GM18520 (cell line): ENCODE measurements around the gene PSMB2.
"Not testable (repeated sequence)": the region's sequence is repeated elsewhere in the genome, so short reads cannot be mapped to it uniquely, and the experiment has no call there.

Source experiments
- ATAC-seq: cut with Tn5 transposase; IDR thresholded peaks from one replicate; pipeline ENCODE4 v1.9.1; 2021; ENCODE audit not compliant: unreplicated experiment

Gene PSMB2

DNA sequence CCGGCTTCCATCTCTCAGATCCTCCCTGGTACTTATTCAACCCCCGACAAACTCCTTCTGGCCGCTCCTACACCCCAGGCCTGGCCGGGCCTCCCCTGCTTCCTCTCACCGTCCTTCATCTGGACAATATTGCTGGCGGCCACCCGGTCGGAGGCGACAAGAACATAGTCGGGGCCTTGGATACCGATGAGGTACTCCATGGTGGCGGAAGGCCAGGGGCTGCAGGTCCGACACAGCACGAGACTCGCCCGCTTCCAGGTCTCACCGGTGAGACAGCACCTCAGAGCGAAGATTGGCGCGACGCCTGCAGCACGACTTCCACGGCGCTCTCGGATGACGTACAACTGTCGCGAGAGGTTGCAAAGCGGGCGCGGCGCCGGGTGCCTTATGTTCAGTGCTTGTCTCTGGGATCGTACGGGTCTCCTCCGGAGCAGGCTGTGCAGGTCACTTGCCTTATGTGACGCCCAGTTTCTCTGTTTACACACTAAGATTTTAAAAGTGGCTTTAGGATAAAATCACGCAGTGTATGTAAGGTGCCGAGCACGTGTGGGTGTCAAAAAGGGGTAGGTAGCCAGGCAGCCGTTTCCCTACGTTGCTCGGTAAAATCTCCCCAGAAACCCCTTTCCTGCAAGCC, at the start of gene PSMB2:
PSMB2 (minus strand) TSS at position 294 of the 634 bp plus-strand sequence; CDS start at position 200, 94 bp downstream.
- peak; percentile 72 for ATAC-seq

DNA sequence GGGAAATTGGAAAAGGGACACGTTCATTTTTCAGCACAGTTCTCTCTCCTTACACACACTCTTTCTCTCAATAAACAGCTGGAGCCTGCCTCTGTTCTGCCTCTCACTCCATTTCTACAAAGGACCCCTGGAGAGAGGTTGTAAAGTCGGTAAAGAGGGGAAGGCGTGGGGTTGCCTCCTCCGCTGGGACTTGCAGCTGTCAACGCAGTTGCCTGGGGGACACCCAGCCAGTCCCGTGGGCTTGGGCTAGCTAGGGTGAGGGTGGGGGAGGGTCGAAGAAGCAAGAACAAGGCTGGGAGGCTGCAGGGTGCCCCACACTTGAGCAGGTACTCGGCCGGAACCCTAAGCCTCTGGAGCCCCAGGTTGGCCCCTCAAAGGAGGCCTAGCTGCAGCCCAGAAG, 49.8 kb upstream of the PSMB2 start:
- ATAC-seq = no peak

DNA sequence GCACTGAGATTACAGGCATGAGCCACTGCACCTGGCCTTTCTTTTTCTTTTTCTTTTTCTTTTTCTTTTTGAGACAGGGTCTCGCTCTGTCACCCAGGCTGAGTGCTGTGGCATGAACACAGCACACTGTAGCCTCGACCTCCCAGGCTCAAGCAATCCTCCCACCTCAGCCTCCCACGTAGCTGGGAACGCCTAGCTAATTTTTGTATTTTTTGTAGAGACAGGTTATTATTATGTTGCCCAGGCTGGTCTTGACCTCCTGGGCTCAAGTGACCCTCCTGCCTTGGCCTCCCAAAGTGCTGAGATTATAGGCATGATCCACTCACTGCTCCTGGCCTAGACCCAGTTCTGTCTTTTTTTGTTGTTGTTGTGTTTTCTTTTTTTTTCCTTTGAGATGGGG, 48.8 kb upstream of the PSMB2 start:
- not testable (repeated sequence) for ATAC-seq

DNA sequence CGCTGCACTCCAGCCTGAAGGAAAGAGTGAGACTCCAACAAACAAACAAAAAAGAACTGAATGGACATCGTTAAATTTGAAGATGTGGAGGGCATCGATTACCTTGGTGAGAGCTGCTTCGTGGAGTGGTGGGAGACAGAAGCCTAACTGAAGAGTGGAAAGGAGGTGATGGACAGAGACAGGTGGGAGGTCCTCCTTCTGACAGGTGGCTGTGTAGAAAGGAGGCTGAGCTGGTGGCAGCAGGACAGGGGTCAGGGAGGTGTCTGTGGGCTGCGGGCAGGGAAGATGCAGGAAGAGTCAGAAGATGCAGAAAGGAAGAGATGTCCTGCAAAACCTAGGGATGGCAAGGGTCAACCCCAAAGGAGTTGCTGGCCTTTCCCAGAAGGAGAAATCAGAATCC, 46.8 kb upstream of the PSMB2 start:
- no peak for ATAC-seq

DNA sequence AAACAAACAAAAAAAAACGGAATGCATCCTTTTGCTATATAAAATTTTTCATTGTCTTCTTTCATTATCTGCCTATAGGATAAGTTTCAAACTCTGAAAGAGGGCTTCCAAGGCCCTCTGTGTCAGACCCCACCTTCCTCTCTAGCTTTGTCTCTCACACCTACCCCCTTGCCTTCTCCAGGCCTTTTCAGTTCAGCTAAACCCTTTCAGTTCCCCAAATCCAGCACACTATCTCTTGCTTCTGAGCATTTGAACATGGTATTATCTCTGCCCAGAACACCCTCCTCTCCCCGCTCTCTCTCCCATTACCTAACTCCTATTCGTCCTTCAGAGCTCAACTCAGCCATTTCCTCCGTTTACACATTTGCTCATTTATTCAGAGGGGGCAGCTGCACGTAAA, 41.7 kb upstream of the PSMB2 start:
- ATAC-seq = no peak

DNA sequence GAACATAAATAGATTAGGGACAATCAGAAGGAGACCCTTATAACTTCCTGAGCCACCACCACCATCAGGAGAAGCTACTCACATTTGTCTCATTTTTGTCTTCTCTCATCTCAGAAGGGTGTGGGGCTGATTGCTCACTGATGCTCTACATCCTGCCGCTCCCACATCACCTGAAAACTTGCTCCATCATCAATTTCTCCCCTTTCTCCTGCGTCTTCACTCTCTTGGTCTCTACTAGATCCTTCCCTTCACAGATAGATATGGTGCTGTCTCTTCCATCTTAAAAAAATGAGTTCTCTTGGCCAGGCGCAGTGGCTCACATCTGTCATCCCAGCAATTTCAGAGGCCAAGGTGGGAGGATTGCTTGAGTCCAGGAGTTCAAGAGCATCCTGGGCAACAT, 38.9 kb upstream of the PSMB2 start:
- ATAC-seq = no peak

DNA sequence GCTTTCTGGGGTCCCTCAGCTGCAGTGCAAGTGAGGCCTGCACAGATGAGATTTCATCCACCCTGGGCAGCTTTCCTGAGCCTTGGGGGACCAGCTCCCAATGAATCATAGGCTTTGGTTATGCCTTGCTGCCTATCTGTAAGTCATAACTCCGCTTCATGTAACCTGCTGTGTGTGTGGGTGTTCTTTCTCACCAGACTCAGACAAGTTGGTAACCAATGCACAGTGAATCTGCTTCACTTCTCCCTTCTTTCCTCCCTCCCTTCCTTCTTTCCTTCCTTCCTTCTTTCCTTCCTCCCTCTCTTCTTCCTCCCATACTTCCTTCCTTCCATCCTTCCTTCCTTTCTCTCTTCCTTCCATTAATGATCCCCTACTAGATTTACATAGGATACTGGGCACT, 34.4 kb upstream of the PSMB2 start:
- ATAC-seq = no peak

DNA sequence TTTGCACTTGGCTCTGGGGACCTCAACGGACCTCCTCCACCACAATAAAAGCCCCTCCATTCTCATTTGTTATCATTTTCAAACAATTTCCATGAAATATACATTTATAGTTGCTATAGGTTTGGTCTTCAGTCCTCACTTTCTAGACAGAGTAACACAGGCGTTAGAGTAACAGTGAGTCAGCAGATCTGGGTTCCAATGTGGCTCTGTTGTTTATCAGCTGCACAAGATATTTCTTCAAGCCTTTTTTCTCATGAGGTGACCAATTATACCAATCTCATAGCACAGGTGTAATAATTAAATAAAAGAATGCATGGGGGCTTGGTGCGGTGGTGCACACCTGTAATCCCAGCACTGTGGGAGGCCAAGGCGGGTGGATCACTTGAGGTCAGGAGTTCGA, 32.8 kb upstream of the PSMB2 start:
- no peak for ATAC-seq

DNA sequence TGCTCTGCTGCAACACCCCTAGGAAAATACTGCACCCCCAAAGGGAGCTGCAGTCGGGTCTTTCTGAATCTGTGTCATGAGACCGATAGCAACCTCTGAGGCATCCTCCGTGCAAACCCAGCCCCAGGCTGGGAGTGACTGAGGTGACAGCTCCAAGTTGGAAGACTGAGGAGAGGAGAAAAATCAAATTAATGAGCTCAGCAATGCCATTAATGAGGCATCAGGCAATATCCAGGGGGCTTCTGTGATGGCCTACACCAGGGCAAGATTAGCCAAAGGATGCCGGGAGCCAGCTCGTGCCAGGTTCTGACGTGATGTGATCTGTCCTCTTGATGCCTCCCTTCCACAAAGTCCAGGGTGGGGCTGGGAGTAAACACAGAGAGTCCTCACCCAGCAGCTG, 30.8 kb upstream of the PSMB2 start:
- no peak for ATAC-seq

DNA sequence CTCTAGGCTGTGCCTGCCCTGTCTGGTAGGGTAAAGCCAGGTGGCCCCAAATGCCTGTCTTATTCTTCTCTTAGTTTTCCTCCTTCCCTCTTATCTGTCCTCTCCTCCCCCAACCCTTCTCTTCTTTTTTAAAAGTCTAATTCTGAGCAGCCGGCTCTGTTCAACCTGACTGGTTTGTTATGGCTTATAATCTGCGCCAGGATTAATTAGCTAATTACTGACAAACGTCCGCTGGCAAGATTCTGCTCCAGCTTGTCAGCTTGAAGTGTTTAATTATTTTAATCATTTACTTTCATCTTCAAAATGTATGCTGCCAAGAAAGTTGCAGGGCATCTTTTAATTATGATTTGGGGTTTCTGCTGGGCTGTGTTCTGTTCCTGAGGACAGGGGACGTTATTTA, 27.2 kb upstream of the PSMB2 start:
- ATAC-seq = no peak

DNA sequence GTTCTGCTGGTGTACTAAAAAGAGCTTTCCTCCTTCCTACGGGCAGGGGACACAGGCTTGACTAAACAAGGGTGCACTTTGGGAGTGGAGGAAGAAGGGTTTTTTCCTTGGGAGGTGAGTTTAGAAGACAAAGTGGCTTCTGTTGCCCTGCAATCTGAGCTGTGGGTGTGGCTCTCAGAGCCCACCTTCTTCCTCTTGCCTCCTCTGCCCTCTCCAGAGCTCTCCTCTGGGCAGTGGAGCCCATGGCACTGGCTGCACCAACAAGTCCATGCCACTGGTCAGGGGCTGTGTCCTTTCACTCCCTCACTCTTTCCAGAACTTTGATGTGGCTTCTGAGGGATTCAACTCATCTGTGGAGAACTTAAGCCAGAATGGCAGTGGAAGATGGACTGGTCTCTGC, 25.6 kb upstream of the PSMB2 start:
- no peak for ATAC-seq

DNA sequence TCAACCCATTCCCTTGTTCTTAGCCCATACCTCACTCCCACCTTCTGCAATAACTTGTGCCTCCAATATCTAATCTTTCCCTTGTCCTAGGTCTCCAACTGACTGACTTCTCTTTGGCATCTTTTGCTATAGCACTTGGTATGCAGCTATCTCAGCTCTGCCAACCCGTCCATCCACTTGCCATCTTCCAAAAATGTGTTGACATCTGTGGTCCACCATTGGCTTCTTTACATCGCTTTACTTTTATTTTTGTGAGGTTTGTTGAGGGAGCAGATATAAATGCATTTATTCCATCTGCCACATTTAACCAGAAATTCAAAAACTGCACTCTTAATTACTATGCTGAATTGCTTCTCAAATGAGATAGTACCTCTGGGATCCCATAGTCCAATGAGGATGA, 24.9 kb upstream of the PSMB2 start:
- ATAC-seq = no peak

DNA sequence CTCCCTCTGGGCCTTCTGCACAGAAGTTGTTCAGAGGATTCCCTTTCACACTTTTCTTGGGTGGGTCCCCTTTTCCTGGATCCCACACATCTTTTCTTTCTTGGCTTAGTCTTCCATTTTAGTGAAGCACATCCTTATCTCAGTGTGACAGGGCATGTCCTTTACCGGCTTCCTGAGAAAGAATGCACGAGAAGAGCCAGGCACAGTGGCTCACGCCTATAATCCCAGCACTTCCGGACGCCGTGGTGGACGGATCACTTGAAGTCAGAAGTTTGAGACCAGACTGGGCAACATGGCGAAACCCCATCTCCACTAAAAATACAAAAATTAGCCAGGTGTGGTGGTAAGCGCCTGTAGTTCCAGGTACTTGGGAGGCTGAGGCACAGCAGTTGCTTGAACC, 22.1 kb upstream of the PSMB2 start:
- no peak for ATAC-seq

DNA sequence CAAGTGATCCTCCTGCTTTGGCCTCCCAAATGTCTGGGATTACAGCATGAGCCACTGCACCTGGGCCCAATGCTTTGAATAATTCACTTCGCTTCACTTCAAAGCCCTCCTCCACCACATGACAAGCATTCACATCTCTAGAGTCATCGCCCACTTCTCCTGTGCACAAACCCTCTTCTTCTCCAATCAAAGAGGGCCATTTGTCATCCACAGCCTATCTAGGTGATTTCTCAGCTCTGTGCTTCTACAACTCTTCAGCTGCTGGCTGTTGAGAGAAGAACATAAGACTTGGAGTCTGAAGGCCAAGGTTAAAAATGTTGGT, 20.1 kb upstream of the PSMB2 start:
- no peak for ATAC-seq

DNA sequence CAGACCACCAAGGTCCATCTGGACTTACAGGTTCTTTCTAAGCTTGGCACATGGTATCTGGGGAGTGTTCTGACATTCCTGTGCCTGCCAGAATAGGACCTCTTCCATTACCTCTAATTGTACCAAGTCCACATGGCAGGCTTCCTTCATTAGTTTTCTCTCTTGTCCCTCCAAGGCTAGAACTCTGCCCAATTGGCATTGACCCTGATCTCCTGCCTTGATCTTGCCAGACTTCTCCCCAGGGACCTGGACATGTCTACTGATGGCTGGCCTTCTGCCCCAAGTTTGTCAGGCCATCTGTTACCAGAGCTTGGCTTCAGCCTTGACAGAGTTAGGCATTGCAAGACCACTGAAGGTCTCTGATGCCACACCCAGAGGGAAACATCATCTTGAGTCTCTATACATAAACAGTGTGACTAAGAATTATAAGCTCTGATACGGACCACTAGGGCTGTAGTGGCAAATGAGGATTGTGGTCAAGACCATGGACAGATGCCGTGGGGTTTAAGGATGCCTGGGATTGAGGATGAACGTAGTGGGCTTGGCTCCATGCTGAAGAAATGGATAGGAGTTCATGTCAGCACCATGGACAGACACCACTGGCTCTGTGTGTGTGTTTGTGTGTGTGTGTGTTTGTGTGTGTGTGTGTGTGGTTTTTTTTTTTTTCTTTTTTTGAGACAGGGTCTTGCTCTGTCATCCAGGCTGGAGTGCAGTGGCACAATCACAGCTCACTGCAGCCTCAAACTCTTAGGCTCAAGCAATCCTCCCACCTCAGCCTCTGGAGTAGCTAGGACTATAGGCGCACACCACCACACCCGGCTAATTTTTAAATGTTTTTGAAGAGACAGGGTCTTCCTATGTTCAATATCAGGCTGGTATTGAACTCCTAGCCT, 19.5 kb upstream of the PSMB2 start:
- ATAC-seq = no peak

DNA sequence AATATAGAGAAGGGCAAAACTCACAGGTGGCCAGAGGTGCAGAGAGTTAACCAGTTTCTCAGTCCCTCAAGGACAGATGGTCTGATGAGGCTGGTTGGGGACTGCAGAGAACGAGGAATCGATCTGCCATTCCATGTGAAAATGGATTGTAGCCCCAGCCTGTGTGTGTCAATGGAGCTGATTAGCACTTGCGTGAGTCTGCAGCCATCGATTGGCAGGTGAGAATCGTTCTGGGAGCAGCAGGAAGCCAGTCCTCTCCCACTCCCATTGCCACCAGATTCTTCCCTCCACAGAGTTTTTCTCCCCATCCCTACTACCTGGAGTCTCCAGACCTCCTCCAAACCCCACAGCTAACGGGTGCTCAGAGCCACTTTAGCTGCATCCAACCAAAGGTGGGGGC, 18.3 kb upstream of the PSMB2 start:
- no peak for ATAC-seq

DNA sequence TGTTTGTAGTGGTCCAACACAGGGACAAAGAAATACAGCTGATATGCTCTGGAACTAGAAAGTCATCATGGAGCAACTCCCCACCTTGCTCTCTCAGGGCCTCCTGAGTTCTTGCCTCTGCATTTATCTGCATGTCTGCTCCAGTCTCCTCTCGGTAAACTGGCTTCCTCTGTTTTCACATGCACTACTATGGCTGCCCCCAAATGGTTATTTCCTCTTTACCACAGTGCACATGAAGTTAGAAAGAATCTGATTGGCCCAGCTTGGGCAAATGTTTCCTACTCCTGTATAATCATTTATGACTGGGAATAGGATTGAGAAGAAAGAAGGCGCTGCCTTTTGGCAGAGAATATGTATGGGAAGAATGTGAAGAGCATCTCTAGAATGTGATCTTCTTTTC, 16.5 kb upstream of the PSMB2 start:
- ATAC-seq = no peak

DNA sequence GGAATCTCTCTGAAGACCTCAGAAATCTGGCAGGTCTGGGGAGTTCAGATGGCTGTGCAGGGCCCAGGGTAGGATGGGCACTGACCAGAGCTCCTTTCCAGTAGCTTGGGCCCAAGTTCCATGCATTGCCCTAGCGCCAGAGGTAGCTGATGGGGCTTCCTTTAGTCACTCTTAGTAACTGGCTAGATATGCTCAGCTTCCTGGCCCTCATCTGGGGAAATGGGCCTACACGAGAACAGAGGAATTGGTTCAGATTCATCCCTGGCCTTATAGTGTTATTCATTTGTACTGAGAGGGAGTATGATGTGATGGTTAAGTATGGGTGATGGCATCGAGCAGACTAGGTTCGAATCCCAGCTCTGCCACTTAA, 15.5 kb upstream of the PSMB2 start:
- no peak for ATAC-seq

DNA sequence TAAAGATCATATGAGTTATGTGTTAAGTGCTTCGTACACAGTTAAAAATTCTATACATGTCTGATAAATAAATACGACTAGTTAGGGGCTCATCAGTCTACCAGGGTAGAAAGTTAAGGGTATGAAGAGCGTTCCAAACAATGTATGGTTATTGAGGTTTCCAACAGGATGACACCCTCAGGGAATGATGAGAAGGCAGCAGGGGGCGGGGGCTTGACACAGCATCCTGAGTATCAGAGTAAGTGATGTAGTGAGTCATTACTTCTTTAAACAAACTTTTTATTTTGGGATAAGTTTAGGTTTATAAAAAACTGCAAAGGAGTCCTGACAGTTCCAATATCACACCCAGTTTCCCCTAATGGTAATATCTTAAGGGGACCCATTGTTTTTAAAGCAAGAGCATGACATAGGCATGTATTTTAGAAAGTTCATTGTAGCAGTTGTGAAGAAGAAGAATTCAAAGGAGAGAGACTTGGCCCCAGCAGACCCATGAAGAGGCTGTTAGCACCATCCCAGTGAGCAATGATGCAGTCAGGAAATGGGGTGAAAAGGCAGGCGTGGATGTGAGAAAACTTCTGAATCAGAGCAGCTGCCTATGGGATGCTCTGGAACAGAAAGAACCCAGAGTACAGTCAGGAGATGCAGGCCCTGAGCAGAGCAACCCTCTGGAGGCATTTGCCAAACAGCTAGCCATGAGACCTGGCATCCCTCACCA, 15.0 kb upstream of the PSMB2 start:
- ATAC-seq = no peak

DNA sequence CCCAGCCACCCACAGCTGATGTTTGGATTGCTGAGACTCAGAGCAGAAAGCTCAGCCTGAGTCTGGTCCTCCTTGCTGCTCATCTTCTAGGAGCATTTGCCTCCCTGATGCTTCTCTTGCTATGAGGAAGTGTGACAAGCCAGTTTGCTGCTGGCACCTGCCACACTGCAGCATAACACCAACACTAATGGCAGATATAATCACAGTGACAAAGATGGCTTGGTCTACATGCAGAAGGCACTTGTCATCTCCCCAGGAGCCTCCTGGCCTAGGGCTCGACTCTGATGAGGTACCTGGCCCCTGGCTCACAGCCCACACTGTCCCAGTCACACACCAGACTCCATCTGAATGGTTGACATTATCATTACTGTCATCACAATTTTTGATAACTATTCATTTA, 13.9 kb upstream of the PSMB2 start:
- no peak for ATAC-seq

DNA sequence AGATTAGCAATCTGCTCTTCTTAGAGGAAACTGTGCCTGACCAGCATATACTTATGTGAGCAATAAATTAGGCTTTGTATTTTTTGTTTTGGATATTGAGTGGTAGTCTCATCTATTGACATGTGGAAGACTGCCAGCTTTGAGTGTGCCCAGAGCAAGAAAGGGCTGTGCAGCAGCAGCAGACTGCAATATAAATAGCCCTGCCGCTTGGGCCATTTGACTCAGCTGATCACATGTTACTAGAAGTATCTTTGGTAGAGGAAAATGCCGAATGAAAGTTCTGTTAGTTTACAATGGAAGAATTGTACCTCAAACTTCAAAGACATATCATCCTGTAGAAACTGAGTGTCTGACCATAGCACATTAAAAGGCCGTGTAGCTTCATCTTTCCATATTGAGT, 9.1 kb upstream of the PSMB2 start:
- no peak for ATAC-seq

DNA sequence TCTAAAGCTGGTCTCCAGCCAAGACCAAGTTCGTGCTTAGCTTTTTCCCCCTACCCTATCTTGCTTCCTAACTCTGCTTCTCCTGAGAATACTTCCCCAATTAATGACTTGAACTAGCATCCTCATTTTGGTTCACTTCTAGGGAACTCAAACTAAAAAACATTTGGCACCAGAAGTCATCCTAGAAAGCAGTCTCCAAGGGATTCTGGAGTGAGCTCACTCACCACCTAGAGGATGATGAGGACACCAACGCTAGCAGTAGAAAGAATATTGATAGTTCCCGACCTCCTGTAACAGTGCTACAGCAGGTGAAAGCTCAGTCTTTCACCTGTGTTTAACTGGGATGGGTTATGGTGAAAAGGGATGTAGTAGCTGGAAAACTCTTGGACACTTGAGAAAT, 4.7 kb upstream of the PSMB2 start:
- no peak for ATAC-seq
